ENCODE measurements around the gene CERS3. TPM values are rescaled to one million over a fixed set of nuclear protein-coding genes. Genes with fewer than 3 reads are reported as not detected.

CERS3 gene
- polyA plus RNA-seq, 1 experiment: not detected

DNA sequence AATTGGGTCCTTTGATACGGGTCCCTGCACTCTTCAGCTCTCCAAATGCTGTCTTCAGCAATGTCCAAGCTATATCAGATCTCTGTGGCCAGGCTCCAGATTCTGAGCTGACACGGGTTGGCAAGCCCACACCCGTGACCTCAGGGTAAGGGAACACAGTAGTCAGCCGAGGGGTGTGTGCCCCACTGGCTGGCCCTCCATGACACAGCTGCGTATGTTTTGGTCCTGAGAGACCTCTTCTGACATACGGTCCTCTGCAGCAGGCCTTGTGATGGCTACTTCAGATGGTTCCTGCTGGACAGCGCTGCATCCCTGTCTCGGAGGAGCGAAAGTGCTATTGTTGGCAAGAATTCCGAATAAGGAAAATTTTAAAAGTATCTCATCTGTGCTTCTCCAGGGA is 101.8 kb downstream of the CERS3 start:
- ChIA-PET CTCF (no interaction called here), POLR2A (no interaction called here)
- no peaks in the 10 kb centered on the region for H3K27me3 ChIP-seq (ENCODE audit: control insufficient read depth, insufficient read depth, low read length)
- no peak for DNase-seq (ENCODE audit: low read depth, low spot score)
- TF ChIP-seq, protein P1, sequence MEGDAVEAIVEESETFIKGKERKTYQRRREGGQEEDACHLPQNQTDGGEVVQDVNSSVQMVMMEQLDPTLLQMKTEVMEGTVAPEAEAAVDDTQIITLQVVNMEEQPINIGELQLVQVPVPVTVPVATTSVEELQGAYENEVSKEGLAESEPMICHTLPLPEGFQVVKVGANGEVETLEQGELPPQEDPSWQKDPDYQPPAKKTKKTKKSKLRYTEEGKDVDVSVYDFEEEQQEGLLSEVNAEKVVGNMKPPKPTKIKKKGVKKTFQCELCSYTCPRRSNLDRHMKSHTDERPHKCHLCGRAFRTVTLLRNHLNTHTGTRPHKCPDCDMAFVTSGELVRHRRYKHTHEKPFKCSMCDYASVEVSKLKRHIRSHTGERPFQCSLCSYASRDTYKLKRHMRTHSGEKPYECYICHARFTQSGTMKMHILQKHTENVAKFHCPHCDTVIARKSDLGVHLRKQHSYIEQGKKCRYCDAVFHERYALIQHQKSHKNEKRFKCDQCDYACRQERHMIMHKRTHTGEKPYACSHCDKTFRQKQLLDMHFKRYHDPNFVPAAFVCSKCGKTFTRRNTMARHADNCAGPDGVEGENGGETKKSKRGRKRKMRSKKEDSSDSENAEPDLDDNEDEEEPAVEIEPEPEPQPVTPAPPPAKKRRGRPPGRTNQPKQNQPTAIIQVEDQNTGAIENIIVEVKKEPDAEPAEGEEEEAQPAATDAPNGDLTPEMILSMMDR (IDR thresholded peaks at IDR 0.05; ENCODE audit: low read depth, low read length): no peak
- no peak overlapping the region for H3K4me3 ChIP-seq (ENCODE audit: low read depth, low read length)
- H3K27ac ChIP-seq (ENCODE audit: low read depth, low read length): no peak overlapping the region
- peaks cover 13% of the 10 kb centered on the region for H3K9me3 ChIP-seq (ENCODE audit: control insufficient read depth, insufficient read depth, low read length)

DNA sequence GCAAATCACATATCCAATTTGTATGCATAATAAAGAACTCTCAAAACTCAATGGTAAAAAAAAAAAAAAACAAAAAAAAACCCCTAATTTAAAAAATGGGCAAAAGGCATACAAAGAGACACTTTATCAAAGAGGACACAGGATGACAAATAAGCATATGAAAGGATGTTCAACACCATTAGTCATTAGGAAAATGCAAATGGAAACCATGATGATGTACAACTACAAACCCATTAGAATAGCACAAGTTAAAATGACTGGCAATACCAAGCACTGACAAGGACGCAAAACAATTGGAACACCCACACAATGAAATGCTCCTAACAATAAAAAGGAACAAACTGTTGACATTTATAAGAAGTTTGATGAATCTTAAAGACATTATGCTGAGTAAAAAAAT is 123.6 kb downstream of the CERS3 start:
- peaks cover 22% of the 10 kb centered on the region for H3K9me3 ChIP-seq (ENCODE audit: control insufficient read depth, insufficient read depth, low read length)
- H3K27me3 ChIP-seq (ENCODE audit: control insufficient read depth, insufficient read depth, low read length): no peaks in the 10 kb centered on the region
- ChIA-PET CTCF (no interaction called here), POLR2A (no interaction called here)
- no peak overlapping the region for H3K4me3 ChIP-seq (ENCODE audit: low read depth, low read length)
- TF ChIP-seq, protein P1 (IDR thresholded peaks at IDR 0.05; ENCODE audit: low read depth, low read length): no peak
- no peak overlapping the region for H3K27ac ChIP-seq (ENCODE audit: low read depth, low read length)
- DNase-seq (ENCODE audit: low read depth, low spot score): no peak

- no peak for DNase-seq (ENCODE audit: low read depth, low spot score)
- Histone ChIP-seq H3K9me3 (ENCODE audit: control insufficient read depth, insufficient read depth, low read length) (peaks cover 21% of the 10 kb centered on the region), H3K27ac (ENCODE audit: low read depth, low read length) (no peak overlapping the region), H3K27me3 (ENCODE audit: control insufficient read depth, insufficient read depth, low read length) (no peaks in the 10 kb centered on the region), H3K4me3 (ENCODE audit: low read depth, low read length) (no peak overlapping the region)
- TF ChIP-seq, protein P1 (IDR thresholded peaks at IDR 0.05; ENCODE audit: low read depth, low read length): no peak
- POLR2A ChIA-PET: no interaction called here
- CTCF ChIA-PET: no interaction called here
Observed at GRCh38 chr15:100400996-100401395, 127.8 kb downstream of the CERS3 start.

GRCh38 chr15:100394736-100395440 is 133.9 kb downstream of the CERS3 start:
- H3K9me3 ChIP-seq (ENCODE audit: control insufficient read depth, insufficient read depth, low read length): peaks cover 5% of the 10 kb centered on the region
- no peak for DNase-seq (ENCODE audit: low read depth, low spot score)
- POLR2A ChIA-PET: no interaction called here
- CTCF ChIA-PET: no interaction called here
- H3K4me3 ChIP-seq (ENCODE audit: low read depth, low read length): no peak overlapping the region
- TF ChIP-seq, protein P1 (IDR thresholded peaks at IDR 0.05; ENCODE audit: low read depth, low read length): no peak
- H3K27ac ChIP-seq (ENCODE audit: low read depth, low read length): no peak overlapping the region
- H3K27me3 ChIP-seq (ENCODE audit: control insufficient read depth, insufficient read depth, low read length): no peaks in the 10 kb centered on the region

DNA sequence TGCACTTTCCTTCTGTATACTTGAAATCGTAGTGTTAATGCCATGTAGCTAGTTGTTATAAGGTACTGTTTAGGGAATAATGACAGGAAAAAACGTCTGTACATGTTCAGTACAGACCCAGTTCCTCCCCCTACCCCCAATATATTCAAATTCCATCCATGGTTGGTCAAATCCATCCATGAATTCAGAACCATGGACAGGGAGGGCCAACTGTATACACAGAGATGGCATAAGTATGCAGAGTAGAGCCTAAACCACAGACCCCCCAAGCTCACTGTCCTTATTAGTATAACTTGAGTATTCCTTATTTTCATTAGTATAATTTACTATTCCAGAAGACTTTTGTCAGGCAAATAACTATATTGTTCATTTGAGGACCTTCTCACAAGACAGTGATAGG is 135.7 kb downstream of the CERS3 start:
- no peak overlapping the region for H3K4me3 ChIP-seq (ENCODE audit: low read depth, low read length)
- no peak overlapping the region for H3K27ac ChIP-seq (ENCODE audit: low read depth, low read length)
- no peaks in the 10 kb centered on the region for H3K27me3 ChIP-seq (ENCODE audit: control insufficient read depth, insufficient read depth, low read length)
- POLR2A ChIA-PET: no interaction called here
- CTCF ChIA-PET: no interaction called here
- peaks cover 4% of the 10 kb centered on the region for H3K9me3 ChIP-seq (ENCODE audit: control insufficient read depth, insufficient read depth, low read length)
- DNase-seq (ENCODE audit: low read depth, low spot score): no peak
- TF ChIP-seq, protein P1 (IDR thresholded peaks at IDR 0.05; ENCODE audit: low read depth, low read length): no peak

All from AG04450 (cell line).